HCT116 (cell line): ENCODE measurements around the gene MEGF8.

Experiments
- CEBPB ChIP-seq: IDR thresholded peaks from 2 replicates; pipeline ENCODE4 v1.6.1; 2012; ENCODE audit warnings: low read depth
- EGR1 ChIP-seq: IDR thresholded peaks from 2 replicates; pipeline ENCODE4 v1.6.1; 2012; ENCODE audit warnings: low read depth
- EZH2 ChIP-seq: fragments of 200-600 bp; sonication (generic); IDR thresholded peaks from 2 replicates; pipeline ENCODE4 v1.6.1; 2017; ENCODE audit warnings: antibody characterized with exemption, mixed run types
- POLR2A ChIP-seq: IDR thresholded peaks from 2 replicates; pipeline ENCODE4 v1.7.0; 2011; ENCODE audit warnings: borderline replicate concordance; ENCODE audit not compliant: insufficient read depth, insufficient read length; ENCODE audit errors: extremely low read depth
- POLR2AphosphoS5 ChIP-seq: IDR thresholded peaks from 2 replicates; pipeline ENCODE4 v1.6.1; 2011; ENCODE audit warnings: mild to moderate bottlenecking, low read depth, low read length, moderate library complexity
- RAD21 ChIP-seq: IDR thresholded peaks from 2 replicates; pipeline ENCODE4 v1.6.1; 2012; ENCODE audit warnings: low read depth, mild to moderate bottlenecking
- TF ChIP-seq, protein P1 (sequence below), 3 experiments: fragments of 200-600 bp in 1 of 3; sonication (generic) in 1 of 3; IDR thresholded peaks in 2 of 3; conservative IDR thresholded peaks in 1 of 3; 2 replicates each; pipeline ENCODE4 v1.5.1; 2012 to 2017; ENCODE audit warnings: low read depth in 2 of 3, low read length in 2 of 3, antibody characterized with exemption in 1 of 3, borderline replicate concordance in 1 of 3, control low read depth in 1 of 3, mild to moderate bottlenecking in 1 of 3, mixed read lengths in 1 of 3, mixed run types in 1 of 3, moderate library complexity in 1 of 3; ENCODE audit not compliant: insufficient read depth in 1 of 3

DNA sequence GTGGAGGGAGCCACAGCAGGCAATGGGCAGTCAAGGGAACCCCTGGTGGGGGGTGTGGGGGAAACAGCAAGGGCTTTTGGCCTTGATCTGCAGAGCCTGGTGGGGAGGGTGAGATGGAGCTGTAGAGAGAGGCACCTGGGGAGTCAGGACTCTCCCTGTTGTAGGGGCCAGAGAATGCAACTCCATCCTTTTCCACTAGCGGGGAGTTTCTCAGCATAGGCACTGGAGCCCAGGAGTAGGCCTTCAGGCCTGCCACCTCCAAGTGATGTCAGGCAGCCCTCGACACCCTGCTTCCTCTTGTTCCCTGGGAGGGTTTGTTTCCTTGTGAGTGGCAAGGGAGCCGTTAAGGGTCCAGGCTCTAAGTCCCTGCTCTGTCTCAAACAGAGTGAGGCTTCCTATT lies 25.0 kb downstream of the MEGF8 start:
- TF ChIP-seq EGR1 (no peak), CEBPB (no peak), POLR2A (no peak), EZH2 (no peak), POLR2AphosphoS5 (no peak), RAD21 (no peak)
- TF ChIP-seq, protein P1, sequence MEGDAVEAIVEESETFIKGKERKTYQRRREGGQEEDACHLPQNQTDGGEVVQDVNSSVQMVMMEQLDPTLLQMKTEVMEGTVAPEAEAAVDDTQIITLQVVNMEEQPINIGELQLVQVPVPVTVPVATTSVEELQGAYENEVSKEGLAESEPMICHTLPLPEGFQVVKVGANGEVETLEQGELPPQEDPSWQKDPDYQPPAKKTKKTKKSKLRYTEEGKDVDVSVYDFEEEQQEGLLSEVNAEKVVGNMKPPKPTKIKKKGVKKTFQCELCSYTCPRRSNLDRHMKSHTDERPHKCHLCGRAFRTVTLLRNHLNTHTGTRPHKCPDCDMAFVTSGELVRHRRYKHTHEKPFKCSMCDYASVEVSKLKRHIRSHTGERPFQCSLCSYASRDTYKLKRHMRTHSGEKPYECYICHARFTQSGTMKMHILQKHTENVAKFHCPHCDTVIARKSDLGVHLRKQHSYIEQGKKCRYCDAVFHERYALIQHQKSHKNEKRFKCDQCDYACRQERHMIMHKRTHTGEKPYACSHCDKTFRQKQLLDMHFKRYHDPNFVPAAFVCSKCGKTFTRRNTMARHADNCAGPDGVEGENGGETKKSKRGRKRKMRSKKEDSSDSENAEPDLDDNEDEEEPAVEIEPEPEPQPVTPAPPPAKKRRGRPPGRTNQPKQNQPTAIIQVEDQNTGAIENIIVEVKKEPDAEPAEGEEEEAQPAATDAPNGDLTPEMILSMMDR (IDR thresholded peaks at IDR 0.05 in 2 of 3, conservative IDR thresholded peaks at IDR 0.05 in 1 of 3; ENCODE audit: borderline replicate concordance in 1 of 3, insufficient read depth in 1 of 3, low read depth in 2 of 3, low read length in 2 of 3) = no peak
